Hepatic stellate cell (primary cell): Measurements from ENCODE around the gene KRT86.
"Not testable (repeated sequence)": the region's sequence is repeated elsewhere in the genome, so short reads cannot be mapped to it uniquely, and the experiment has no call there.

Experiments
- DNase-seq: peaks from one replicate; pipeline ENCODE4 v3.0.0; 2011; ENCODE audit warnings: low spot score

KRT86 gene

DNA sequence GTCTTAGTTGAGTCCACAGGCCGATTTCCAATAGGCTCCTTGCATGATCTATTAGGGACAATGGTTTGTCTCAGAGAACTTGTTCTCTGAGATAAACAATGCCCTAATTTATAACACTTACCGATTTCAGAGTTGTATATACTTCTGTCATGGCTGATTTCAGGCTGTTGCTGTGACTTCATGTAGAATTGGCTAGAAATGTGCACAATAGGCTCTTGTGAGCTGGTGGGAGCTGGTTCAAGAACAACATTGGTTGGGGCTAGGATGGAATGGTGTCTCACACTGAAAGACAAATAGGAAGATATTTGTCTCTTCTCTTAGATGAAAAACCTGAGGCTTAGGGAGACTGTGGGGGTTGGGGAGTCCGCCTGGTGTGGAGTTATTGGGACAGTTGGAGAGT, 6.7 kb upstream of the KRT86 start:
- no peak for DNase-seq

DNA sequence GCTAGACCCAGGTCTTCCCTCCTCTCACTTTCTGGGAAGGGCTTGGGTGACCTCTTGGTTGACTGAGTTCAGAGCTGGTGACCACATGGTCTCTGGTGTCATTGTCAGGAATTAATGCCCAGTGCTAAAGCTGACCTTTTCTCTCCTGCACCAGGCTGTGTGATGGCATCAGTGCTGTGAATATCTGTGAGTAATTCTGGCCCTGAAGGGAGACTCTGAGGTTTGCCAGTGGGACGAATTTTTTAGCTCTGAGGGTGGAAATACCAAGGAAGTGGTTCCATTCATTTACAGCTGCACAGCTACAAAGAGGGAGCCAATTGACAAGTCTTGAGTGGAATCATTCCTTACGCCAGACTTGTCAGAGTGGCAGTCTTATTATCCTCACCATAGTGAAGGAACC, 6.2 kb upstream of the KRT86 start:
- DNase-seq = no peak

DNA sequence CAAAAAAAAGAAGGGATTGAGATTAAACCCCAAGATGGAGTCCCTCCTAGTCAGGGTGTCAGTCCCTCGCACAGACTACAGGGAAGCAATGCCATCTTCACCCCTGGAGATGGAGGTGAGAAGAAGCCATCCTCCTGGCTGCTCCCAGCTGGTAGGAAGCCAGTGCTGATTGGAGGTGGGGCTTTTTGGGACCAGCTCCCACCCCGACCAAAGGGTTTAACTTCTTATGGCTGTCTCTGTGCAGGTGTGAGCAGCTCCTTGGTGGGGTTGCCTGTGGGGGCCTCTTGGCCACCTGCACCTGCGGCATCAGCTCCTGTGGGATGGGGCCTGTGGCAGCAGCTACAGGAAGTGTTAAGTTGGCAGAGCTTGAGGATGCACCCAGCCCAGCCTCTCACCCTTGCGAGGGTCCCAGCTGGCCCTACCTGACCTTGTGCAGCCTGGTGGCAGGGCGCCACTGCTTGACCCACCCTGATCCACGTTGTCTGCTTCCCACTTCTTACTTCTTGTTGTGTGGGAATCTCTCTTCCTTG, 3.8 kb upstream of the KRT86 start:
- DNase-seq = no peak

DNA sequence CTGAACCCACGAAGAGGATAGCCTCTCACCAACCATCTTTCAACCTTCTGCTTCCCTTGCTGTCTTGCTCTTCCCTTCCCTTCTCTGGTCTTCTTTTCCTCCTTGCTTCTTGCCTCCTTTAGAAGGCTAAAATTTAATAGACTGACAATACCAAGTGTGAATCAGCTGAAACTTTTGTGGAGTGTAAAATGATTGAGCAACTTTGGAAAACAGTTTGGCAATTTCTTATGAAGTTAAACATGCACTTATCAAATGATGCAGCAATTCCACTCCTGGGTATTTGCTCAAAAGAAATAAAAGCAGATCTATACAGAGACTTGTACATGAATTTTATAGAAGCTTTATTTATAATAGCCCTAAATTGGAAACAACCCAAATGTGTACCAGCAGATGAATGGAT, 3.3 kb upstream of the KRT86 start:
- DNase-seq = no peak

DNA sequence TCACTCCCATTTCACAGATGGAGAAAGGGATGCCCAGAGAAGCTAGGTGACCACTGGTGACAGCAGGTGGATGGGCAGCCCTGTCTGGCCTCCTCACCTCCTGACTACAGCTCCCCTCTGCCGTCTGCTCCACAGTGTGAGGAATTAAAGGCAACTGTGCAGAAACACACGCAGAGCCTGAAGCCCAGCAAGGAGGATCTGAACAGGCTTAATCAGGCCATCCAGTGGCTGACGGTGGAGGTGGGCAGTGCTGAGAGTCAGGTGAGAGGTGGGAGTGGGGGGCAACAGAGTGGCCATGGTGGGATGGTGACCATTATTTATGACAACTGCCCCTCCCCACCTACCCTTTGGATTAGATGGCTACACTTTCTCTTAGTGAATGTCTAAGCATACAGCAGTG, 1.2 kb downstream of the KRT86 start:
- no peak for DNase-seq

DNA sequence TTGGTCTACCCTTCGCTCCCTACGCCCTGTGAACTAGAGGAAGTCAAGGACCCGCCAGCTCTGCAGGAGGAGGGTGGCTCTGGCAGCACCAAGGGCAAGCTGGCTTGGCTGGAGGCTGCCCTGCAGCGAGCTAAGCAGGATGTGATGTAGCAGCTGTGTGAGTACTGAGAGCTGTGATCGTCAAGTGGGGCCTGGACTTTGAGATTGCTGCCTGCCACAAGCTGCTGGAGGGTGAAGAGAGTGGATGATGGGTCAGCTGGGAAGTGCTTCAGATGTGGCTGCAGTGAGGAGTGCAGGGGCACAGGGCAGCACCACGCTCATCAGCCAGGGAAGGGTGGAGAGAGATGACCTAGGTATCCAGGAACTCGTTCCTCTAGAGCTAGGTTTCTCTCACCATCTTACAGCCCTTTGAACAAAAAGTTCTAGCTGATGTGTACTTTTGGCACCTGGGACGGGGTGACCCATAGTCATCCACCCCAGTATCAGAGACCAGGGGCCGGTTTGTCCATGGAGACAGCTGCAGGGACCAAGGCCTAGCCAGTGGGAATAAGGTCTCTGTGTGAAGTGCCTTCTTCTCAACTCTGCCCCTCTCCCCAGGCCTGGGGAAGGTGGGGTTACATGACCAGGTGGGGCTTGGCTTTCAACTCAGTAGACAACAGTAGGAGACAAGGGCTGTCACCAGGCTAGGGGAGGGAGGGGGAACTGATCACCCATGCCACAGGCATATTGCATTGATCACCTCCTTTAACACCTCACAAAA, 3.2 kb downstream of the KRT86 start:
- DNase-seq = no peak

DNA sequence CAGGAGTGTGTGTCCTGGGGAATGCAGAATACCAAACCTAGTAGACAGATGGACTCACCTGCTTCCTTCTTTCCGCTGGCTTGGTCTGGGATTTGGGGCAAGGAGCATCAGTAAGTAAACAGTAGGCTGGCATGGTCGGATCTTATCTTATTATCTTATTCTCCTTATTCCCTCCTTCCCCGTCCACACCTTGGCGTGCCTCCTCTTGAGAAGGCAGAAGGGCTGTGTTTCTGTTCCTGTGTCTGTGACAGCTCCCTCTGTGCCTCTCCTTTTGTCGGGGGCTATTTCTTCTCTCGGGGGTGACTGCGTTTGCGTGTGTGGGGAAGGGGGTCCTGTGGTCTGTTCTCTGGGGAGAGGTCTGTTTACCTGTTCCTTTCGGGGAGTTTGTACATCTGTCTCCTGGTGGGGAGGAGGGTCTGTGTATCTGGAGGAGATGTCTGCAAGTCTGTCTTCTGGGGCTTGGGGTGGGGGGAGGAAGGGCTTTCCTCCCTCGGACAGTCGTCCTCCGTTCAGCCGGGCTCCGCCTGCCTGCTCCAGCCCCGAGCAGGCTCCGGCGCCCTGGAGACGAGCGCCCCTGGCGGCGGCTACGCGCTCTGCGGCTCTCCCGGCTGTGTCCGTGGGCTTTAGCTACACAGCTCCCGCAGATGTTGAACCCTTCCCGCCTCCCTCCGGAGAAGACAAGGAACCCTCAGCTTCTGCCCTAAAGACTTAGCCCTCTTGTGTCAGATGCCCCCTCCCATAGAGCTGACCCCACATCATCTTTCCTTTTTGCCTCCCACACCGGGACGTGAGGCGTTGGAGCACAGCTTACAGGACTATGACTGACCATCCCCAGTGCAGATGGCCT, 4.4 kb downstream of the KRT86 start:
- DNase-seq = peak; percentile 84

DNA sequence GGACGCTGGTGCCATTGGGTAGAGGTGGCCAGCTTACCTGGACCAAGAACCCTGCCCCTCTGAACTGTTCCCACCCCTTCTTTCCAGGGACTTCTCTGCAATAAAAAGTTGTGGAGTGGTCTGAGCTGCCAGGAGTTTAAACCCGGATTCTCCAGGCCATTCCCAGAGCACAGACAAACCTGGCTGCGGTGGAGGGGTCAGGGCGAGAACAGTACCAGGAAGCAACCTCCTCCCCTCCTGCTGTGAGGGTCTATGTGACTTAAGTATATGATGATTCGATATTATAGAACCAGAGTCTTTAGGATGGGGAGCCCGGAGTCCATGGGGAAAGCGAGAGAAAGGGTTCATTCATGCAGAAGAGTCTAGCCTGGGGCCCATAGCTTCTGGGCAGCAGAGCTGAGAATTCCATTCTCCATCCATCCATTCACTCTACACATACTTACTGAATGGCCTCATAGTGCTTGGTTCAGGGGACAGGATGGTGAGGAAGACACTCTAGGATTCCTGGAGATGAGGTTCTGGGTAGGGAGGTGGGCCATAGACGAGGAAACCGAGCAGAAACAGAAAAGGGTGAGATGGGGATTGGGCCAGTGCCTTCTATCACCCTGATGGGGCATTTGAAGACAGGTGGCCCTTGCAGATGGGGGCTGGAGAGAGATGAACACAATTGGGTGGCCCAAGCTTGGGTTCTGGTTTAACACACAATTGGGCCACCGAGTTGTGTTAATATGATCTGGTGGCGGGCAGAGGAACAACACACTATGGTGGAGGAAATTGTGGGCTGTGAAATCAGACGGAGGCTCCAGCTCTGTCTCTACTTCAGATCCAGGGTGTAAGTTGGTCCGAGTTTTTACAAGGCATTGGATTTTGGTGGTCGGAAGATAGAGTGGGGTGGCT, 5.2 kb downstream of the KRT86 start:
- DNase-seq = no peak

DNA sequence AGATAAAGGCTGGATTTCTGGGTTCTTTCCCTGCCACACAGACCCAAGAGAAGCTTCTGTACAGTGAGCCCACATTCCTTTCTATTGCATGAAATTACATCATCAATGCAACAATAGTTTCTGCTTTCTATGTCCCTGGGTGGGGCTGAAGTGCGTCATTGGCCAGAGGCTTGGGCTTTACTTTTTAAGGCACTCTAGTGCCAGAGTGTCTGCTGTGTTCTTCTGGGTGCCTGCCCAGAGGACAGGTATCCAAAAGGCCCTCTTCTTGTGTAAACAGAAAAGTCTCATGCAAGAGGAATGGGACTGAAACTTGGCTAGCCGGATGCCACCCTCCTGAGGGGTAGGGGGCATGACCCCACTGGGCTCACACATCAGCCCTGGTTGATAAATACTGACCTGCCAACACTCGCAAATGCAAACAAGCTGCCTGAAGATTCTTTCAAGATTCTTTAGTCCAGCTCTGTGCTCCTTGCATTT, 5.9 kb downstream of the KRT86 start:
- DNase-seq = peak; percentile 82

DNA sequence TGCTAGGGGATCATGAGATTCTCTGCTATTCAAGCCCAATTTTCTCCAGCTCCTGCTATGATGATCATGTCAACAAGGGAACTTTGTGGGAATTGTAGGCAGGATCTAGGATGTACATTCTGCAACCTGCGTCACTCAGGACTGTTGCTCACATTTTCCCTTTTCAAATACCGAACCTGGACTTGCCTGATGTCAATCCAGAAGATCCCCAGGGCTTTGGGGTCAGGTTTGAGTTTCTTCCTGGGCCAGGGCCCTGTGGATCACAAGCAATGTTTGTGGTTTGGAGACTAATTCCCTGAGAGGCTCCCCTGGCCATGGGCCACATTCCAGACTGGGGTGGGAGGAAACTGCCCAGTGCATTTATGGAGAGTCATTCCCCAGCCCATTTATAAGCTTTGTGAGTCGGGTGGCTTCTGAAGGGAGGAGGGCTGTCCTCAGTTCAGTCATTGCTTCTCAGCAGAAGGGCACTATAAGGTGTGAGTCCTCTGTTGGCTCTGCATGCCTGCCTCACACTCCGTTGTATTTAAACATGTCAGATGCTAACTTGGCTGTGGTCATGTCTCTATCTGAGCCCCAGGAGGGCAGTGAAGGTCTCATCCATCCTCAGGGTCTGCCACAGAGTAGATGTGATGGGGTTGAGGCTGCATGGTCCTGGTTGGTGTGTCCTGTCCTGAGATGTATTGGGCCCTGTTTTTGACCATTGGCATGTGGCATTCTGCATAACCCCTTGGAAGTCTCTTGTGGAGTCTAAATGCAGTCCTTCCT, 6.5 kb downstream of the KRT86 start:
- peak; percentile 95 for DNase-seq

DNA sequence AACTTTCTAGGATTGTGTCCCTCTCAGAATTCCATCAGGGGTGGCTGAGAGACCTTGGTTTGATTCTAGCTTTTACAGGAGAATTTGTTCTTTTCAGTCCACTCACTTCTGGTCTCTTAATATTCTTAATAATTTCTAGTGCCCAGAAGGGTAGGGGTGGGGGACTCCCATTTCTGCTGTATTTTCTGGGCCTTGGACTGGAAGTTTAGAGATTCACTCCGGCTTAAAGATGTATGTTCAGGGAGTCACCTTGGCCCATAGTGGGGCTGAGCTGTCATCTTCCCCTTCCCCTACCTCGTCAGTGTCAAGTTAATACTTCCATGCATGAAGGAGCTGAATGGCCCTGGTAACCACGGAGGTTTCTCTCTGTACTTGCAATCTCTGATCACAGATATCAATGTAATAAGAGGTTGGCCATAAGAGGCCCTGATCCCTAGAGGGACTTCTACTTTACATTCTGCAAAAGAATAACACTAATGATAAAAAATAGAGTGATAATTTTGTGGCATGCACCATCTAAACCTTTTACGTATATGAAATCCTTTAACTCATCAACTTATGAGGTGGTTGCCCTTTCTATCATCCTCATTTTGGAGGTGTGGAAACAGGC, 10.2 kb downstream of the KRT86 start:
- DNase-seq = no peak

DNA sequence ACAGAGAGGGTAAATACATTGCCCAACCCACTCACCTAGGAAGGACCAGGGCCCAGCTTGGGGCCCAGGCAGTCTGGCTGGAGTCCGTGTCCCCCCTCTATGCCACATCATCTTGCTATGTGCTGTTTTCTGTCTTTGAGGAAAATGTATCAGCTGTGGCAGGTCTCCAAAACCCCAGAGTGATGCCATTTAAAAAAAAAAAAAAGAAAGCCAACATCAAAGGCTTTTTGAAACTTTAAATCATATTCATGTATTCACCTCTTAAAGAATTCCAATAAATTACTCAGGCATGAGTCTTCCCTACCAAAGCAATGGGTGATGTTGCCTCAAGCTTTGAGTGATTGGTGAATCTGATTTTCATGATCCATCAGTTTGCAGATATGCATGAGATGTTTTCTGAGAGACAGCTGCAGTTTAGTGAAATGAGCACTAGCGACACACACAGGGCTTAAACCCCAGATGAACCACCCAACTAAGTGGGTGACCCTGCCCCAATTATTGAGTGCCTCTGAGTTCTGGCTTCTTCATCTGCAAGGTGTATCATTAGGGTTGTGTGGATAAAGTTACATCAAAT, 10.8 kb downstream of the KRT86 start:
- no peak for DNase-seq

DNA sequence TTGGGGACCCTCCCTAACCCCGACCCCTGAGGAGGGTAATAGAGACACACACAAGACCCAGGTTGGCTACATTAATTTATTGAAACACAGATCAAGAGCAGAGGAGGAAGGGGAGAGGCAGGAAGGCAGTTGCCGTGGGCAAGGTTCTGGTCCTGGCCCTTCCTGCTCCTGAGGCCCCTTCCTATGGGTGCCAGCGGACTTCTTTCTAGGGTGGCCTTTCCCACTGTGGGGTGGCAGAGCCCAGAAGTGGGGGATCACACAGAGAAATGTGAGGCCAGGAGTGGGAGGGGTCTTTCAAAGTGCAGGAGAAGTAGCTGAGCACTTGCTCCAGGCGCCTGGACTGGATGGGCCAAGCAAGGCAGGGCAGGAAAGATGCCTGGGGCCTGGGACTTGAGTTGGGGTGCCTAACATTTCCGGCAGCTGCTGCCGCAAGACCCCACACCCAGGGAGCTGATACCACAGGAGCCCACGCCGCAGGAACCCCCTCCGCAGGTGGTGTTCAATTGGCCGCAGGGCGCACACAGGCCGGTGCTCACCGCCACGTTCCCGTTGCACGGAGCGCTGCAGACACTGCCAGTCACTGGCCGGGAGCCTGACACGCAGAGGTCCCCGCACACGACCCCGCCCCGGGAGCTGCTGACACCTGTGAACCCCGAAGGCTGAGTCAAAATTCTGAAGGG, 11.5 kb downstream of the KRT86 start:
- DNase-seq = no peak

DNA sequence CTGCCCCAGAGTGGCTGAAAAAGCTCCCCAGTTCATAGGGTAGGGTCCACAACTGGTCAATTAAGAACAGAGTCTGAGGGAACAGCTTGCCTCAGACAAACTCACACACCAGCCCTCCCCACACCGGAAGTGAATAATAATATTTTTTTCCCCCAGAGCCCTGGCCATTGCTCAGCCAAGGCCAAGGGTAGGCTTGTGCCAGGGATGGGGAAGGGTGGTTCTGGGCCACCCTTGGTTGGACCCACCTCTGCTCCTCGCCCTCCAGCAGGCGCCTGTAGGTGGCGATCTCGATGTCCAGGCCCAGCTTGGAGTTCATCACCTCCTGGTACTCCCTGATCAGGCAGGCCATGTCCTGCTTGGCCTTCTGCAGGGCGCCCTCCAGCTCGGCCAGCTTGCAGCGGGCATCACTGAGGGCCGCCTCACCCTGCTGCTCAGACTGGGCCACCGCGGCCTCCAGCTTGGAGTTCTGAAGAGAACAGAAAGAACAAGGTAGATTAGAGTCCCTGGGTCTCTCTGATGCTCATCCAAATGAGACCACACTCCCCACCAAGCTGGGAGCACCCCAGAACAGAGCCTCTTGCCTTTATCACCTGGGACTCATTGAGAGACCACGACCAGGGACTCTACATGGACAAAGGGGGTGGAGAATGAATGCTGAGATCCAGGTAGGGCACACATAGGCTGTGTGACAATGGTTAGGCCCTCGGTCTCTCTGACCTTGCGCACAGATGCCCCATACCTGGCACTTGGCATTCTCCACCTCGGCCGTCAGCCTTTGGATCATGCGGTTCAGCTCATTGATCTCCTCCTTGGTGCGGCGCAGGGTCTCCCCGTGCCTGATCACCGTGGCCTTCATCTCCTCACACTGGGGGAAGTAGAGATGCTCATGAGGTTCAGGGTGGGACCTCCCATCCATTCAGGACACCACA, 12.7 kb downstream of the KRT86 start:
- DNase-seq = not testable (repeated sequence)

DNA sequence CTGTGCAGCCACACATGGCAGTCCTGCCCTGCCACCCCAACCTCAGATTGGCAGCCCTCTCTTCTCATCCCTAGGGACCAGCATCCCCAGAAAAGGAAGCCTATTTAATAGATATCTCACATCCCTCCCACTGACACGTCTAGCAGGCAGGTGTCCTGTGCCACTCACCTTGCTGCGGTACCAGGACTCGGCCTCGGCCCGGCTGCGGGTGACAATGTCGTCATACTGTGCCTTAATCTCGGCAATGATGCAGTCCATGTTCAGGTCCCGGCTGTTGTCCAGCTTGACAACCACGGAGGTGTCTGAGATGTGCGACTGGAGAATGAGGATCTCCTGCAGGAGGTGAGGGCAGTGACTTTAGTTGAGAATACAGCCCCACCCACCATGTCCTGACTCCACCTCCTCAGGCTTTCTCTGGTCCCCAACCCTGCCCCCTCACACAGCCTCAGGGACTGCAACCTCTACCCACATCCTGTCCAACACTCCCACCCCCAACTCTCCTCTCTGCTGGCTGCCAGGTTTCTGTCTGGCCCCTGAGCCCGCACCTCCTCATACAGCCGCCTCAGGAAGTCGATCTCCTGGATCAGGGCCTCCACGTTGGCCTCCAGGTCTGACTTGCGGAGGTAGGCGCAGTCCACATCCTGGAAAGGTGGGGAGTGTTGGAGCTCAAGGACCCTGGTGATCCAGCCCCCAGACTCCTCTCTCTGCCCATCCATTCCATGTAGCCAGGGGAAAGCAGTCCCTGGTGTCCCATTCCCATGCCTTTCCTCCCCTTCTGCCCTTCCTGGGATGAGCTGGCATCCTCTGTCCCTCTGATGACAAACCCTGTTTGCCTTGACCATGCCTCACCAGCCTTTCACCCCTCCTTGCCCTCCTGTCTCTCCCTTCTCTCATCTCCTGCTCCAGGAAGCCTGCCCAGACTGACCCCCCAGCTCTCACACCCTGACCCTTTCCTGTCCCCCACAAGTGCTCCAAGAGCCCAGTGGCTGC, 13.7 kb downstream of the KRT86 start:
- not testable (repeated sequence) for DNase-seq

DNA sequence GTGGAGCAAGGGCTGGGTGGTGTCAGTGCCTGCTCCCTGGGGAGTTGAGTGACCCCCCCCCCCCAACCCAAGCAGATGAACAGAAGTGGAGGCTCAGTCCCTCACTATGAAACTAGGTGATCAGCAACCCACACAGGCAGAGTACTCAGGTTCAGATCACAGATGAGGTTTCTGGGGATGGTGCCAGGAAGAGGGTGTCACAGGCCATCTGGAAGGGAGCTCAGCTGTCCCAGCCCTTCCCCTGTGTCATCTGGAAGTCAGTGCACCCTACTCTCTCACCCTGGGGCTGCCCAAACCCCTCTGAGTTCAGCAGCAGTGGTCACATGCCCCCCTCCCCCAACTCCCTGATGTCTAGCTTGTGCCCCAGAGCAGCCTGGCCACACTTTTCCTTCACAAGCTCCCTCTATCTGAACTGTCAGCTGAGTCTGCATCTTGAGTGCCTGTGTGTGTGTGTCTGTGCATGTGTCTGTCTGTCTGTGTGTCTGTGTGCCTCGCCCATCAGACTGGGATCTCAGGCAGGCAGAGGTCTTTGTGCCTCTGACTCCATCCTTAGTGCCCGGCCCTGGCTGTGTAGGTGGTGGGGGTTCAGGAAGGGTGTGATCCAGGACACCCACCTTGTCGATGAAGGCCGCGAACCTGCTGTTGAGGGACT, 16.2 kb downstream of the KRT86 start:
- not testable (repeated sequence) for DNase-seq
